Measurements from ENCODE around the gene GAGE12J.
"Not testable (repeated sequence)": the region's sequence is repeated elsewhere in the genome, so short reads cannot be mapped to it uniquely, and the experiment has no call there.

Gene GAGE12J, protein sequence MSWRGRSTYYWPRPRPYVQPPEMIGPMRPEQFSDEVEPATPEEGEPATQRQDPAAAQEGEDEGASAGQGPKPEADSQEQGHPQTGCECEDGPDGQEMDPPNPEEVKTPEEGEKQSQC

DNA sequence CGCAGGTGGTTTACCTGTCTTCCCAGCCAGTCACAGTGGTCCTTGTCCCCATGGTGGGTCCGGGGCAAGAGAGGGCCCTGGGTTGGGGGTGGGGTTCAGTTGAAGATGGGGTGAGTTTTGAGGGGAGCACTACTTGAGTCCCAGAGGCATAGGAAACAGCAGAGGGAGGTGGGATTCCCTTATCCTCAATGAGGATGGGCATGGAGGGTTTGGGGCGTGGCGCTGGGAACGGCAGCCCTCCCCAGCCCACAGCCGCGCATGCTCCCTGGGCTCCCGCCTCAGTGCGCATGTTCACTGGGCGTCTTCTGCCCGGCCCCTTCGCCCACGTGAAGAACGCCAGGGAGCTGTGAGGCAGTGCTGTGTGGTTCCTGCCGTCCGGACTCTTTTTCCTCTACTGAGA, at the start of gene GAGE12J:
Gene GAGE12J, plus strand, starts transcription at position 301 of the 400 bp plus-strand sequence. CDS start 1,157 bp downstream, outside the sequence.
- POLR2A ChIA-PET; DNase-seq (ENCODE audit: low read depth, low spot score); H3K4me3 ChIP-seq (ENCODE audit: low read depth, low read length); CTCF ChIA-PET: not testable (repeated sequence)

DNA sequence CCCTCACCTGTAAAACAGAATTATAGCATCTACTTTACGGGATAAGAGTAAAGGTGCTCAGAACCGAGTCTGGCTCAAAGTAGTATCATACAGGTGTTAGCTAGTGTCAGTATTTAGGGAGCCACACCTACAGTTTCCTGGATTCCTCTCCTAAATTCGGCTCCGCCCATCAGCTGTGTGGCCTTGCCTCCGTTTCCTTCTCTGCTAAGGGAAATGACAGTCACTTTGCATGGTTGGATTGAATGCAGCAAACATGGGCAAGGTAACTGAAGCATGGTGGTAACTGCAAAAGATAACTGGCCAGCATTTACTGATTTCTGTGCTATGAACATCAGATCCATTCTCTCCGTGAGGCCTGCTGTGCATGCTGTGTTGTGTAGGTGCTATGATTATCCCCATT, 49.4 kb upstream of the GAGE12J start:
- DNase-seq (ENCODE audit: low read depth, low spot score): no peak
- no peak overlapping the region for H3K4me3 ChIP-seq (ENCODE audit: low read depth, low read length)
- TF ChIP-seq, protein P1, sequence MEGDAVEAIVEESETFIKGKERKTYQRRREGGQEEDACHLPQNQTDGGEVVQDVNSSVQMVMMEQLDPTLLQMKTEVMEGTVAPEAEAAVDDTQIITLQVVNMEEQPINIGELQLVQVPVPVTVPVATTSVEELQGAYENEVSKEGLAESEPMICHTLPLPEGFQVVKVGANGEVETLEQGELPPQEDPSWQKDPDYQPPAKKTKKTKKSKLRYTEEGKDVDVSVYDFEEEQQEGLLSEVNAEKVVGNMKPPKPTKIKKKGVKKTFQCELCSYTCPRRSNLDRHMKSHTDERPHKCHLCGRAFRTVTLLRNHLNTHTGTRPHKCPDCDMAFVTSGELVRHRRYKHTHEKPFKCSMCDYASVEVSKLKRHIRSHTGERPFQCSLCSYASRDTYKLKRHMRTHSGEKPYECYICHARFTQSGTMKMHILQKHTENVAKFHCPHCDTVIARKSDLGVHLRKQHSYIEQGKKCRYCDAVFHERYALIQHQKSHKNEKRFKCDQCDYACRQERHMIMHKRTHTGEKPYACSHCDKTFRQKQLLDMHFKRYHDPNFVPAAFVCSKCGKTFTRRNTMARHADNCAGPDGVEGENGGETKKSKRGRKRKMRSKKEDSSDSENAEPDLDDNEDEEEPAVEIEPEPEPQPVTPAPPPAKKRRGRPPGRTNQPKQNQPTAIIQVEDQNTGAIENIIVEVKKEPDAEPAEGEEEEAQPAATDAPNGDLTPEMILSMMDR (IDR thresholded peaks at IDR 0.05; ENCODE audit: insufficient read depth, low read length, missing control alignments): no peak
- CTCF ChIA-PET: interaction anchor here (0.9 to 1.3 kb wide), 2 partner anchors 19 to 80 kb away, joined by 3 read pairs; no protein-coding TSS in a partner anchor
- POLR2A ChIA-PET: no interaction called here

DNA sequence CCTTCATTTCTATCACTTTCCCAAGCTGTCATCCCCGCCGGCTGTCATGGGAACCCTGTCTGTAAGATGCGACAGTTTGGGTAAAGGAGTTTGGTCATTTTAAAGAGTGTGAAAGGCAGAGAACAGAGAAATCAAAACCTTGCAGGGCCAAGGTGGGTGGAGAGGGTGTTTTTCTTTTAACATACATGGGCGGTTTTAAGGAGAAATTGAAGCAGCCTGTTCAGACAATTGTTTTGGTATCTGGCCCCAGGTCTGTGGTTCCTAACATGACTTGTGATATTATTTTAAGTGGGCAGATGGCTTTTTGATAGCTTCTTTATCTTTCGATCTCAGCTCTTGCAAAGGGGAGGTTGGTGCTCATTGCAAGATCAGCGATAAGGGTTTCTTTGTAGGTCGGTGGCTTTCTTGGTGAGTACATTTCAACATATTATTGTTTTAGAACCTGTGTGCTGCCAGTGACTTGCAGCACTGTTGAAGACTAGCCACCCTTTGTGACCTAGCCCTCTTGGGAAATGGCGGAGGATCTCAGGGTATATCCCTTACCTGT, 48.6 kb upstream of the GAGE12J start:
- POLR2A ChIA-PET: no interaction called here
- DNase-seq (ENCODE audit: low read depth, low spot score): no peak
- CTCF ChIA-PET: interaction anchor here (1.3 to 1.5 kb wide), 2 partner anchors 10 to 18 kb away, joined by 3 read pairs; no protein-coding TSS in a partner anchor
- TF ChIP-seq, protein P1 (IDR thresholded peaks at IDR 0.05; ENCODE audit: insufficient read depth, low read length, missing control alignments): no peak
- H3K4me3 ChIP-seq (ENCODE audit: low read depth, low read length): no peak overlapping the region

DNA sequence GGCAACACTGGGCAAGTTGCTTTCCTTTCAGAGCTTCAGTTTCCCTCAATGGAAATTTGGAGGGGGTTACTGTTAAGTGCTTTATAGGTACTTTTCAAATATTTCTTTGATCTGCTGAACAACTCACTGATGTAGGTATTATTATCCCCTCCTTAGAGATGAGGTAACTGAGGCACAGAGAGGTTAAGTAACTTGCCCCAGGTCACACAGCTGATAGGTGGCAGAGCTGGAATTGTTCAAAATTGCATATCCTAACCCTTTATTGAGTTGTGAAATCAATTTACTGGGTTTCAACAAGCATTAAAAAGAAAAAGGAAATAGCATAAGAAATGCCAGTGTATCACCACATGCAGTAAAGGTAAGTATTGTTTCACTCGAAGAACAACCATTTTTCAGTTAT, 45.6 kb upstream of the GAGE12J start:
- POLR2A ChIA-PET: no interaction called here
- no peak for DNase-seq (ENCODE audit: low read depth, low spot score)
- CTCF ChIA-PET: interaction anchor here (1.1 kb wide), 1 partner anchor 83 kb away, joined by 3 read pairs; no protein-coding TSS in a partner anchor
- H3K4me3 ChIP-seq (ENCODE audit: low read depth, low read length): no peak overlapping the region
- TF ChIP-seq, protein P1 (IDR thresholded peaks at IDR 0.05; ENCODE audit: insufficient read depth, low read length, missing control alignments): no peak

DNA sequence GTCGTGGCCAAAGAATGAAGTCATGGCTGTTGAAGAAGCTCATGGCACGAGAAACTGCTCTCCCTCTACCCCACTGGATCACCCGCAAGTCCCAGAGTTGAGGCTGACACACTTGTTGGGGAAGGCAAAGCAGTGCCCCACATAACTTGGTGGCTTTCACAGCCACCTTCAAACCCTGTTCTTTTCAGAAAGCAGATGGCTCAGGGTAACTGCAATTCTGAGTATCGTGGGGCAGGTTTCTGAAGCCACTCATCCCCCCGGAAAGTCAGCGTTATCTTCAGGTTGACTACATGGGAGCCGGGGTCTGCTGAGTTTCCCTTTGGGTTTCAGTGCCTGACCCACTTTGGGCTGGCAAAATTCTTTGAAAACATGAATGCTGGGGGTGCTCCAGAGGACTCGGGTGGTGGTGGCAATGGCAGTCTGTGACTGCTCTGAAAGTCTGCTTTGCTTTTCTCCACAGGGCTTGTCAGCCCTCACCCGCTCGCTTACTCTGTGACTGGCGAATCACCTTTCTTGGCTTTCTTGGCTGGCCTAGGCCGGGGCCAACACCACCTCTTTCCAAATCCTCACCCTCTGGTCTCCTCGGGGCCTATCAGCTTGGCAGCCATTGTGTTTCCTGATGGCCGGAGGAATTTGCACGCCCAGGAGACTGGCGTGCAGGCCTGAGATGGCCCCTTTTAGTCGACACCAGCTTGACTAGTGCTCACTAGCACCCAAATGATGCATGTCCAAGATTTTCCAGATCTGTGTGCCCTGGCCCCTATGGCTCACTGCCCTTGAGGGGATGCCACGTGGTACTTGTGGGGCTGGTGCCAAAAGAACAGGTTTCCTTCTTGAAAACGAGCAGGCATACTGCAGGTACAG, 44.9 kb upstream of the GAGE12J start:
- H3K4me3 ChIP-seq (ENCODE audit: low read depth, low read length): no peak overlapping the region
- DNase-seq (ENCODE audit: low read depth, low spot score): no peak
- ChIA-PET POLR2A (no interaction called here), CTCF (no interaction called here)
- TF ChIP-seq, protein P1 (IDR thresholded peaks at IDR 0.05; ENCODE audit: insufficient read depth, low read length, missing control alignments): no peak

DNA sequence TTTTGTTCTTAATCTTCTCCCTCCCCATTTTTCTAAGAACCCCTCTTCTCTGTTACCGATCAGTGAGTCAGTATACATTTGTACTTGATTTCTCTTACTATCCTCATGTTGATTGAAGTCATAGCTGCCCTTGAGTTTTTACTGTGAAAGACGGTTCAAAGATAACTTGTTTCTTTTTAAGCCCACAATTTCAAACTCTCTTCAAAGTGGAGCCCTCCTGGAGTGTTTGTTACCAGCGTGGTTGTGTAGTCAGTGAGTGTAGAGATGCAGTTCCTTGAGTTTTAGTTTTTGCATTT, 44.4 kb upstream of the GAGE12J start:
- no peak overlapping the region for H3K4me3 ChIP-seq (ENCODE audit: low read depth, low read length)
- TF ChIP-seq, protein P1 (IDR thresholded peaks at IDR 0.05; ENCODE audit: insufficient read depth, low read length, missing control alignments): no peak
- ChIA-PET CTCF (no interaction called here), POLR2A (no interaction called here)
- DNase-seq (ENCODE audit: low read depth, low spot score): no peak
